IMR-90 (cell line): ENCODE results near the gene PLPPR3. TPM values are rescaled to one million over a fixed set of nuclear protein-coding genes. Genes with fewer than 3 reads are reported as not detected.

Experiments used
- ATAC-seq: fragments of 200-7000 bp; cut with Tn5 transposase; 2 replicates; pipeline ENCODE4 v1.9.1; 2020; ENCODE audit warnings: low read depth, mild to moderate bottlenecking, moderate library complexity
- BruUV-seq: library from RNA; stranded (reverse); fragments of 400-500 nt; replicated peaks from 2 replicates; lab custom pipeline; 2021; lab: Mats Ljungman, UMichigan
- CTCF ChIA-PET: fragments of 300-600 bp; formaldehyde crosslinking; extraction: SDS; loops from one replicate; lab custom pipeline; 2021; ENCODE audit warnings: antibody characterized with exemption; lab: Yijun Ruan, JAX
- POLR2A ChIA-PET: fragments of 300-600 bp; sonication (Branson Sonifier 250); formaldehyde crosslinking; loops from one replicate; lab custom pipeline; 2022; ENCODE audit warnings: antibody characterized with exemption; ENCODE audit not compliant: unreplicated experiment; lab: Charles Lee
- DNase-seq: peaks from one replicate; pipeline ENCODE4 v3.0.0; 2013
- H2AFZ ChIP-seq: replicated peaks from 2 replicates; pipeline ENCODE3; 2013; ENCODE audit warnings: low read length, mild to moderate bottlenecking; ENCODE audit not compliant: poor library complexity
- H2AK5ac ChIP-seq: 2 replicates; pipeline ENCODE4 v1.6.1; 2013; ENCODE audit warnings: low read depth, low read length, inconsistent platforms
- H2AK9ac ChIP-seq: replicated peaks from 2 replicates; pipeline ENCODE3; 2013; ENCODE audit warnings: mild to moderate bottlenecking, low read depth, low read length, moderate library complexity; ENCODE audit not compliant: poor library complexity
- H2BK120ac ChIP-seq: 2 replicates; pipeline ENCODE4 v1.6.1; 2013; ENCODE audit warnings: low read depth, low read length, inconsistent platforms
- H2BK15ac ChIP-seq: 3 replicates; pipeline ENCODE4 v1.6.1; 2013; ENCODE audit warnings: low read depth, low read length, inconsistent platforms
- H2BK20ac ChIP-seq: 2 replicates; pipeline ENCODE4 v1.6.1; 2013; ENCODE audit warnings: low read depth, mild to moderate bottlenecking, inconsistent platforms, low read length, moderate library complexity
- H2BK5ac ChIP-seq: 2 replicates; pipeline ENCODE4 v1.6.1; 2013; ENCODE audit warnings: mild to moderate bottlenecking, low read depth, low read length, inconsistent platforms; ENCODE audit not compliant: poor library complexity, severe bottlenecking
- H3K14ac ChIP-seq: replicated peaks from 2 replicates; pipeline ENCODE4 v1.6.1; 2013; ENCODE audit warnings: low read depth, low read length, inconsistent platforms
- H3K18ac ChIP-seq: 2 replicates; pipeline ENCODE4 v1.6.1; 2013; ENCODE audit warnings: low read depth, low read length, control low read depth
- H3K23ac ChIP-seq: 2 replicates; pipeline ENCODE4 v1.6.1; 2013; ENCODE audit warnings: low read depth, low read length, inconsistent platforms
- H3K27ac ChIP-seq: 2 replicates; pipeline ENCODE4 v1.5.1; 2013; ENCODE audit warnings: mild to moderate bottlenecking, control low read depth, low read length; ENCODE audit not compliant: insufficient read depth
- H3K27me3 ChIP-seq: 2 replicates; pipeline ENCODE4 v1.6.1; 2013; ENCODE audit warnings: low read length; ENCODE audit not compliant: control insufficient read depth, insufficient read depth
- H3K36me3 ChIP-seq: 2 replicates; pipeline ENCODE4 v1.6.1; 2013; ENCODE audit warnings: low read length, mixed read lengths; ENCODE audit not compliant: control insufficient read depth, insufficient read depth
- H3K4ac ChIP-seq: 2 replicates; pipeline ENCODE4 v1.6.1; 2013; ENCODE audit warnings: low read depth, low read length, inconsistent platforms
- H3K4me1 ChIP-seq: 2 replicates; pipeline ENCODE4 v1.6.1; 2013; ENCODE audit warnings: low read length, mixed read lengths; ENCODE audit not compliant: control insufficient read depth, insufficient read depth
- H3K4me2 ChIP-seq: 2 replicates; pipeline ENCODE4 v1.6.1; 2013; ENCODE audit warnings: low read depth, mild to moderate bottlenecking, control low read depth, low read length, moderate library complexity
- H3K4me3 ChIP-seq: 2 replicates; pipeline ENCODE4 v1.5.1; 2013; ENCODE audit warnings: low read depth, mild to moderate bottlenecking, control low read depth, low read length, moderate library complexity; ENCODE audit not compliant: insufficient read depth
- H3K56ac ChIP-seq: 2 replicates; pipeline ENCODE4 v1.6.1; 2013; ENCODE audit warnings: low read length, inconsistent platforms; ENCODE audit not compliant: insufficient read depth; ENCODE audit errors: extremely low read depth
- H3K79me1 ChIP-seq, 2 experiments: 2 replicates each; pipeline ENCODE4 v1.6.1; 2013; ENCODE audit warnings: low read length in 2 of 2, inconsistent platforms in 1 of 2, low read depth in 1 of 2
- H3K9ac ChIP-seq: 2 replicates; pipeline ENCODE4 v1.6.1; 2013; ENCODE audit warnings: low read depth, low read length, control low read depth
- H3K9me1 ChIP-seq: 2 replicates; pipeline ENCODE4 v1.6.1; 2013; ENCODE audit warnings: low read length, inconsistent platforms; ENCODE audit not compliant: insufficient read depth
- H3K9me3 ChIP-seq: 2 replicates; pipeline ENCODE4 v1.6.1; 2013; ENCODE audit warnings: low read length; ENCODE audit not compliant: control insufficient read depth, insufficient read depth
- H4K20me1 ChIP-seq: 2 replicates; pipeline ENCODE4 v1.6.1; 2013; ENCODE audit warnings: low read length, inconsistent platforms; ENCODE audit not compliant: insufficient read depth
- H4K5ac ChIP-seq: 2 replicates; pipeline ENCODE4 v1.6.1; 2013; ENCODE audit warnings: mild to moderate bottlenecking, low read depth, low read length, control low read depth
- H4K8ac ChIP-seq, 2 experiments: 2 replicates each; pipeline ENCODE4 v1.6.1; 2013; ENCODE audit warnings: low read depth in 2 of 2, low read length in 2 of 2, control low read depth in 1 of 2, inconsistent platforms in 1 of 2
- H4K91ac ChIP-seq: 2 replicates; pipeline ENCODE4 v1.6.1; 2013; ENCODE audit warnings: low read depth, low read length, inconsistent platforms; ENCODE audit not compliant: insufficient read depth
- BHLHE40 ChIP-seq: fragments of 150-350 bp; IDR thresholded peaks from 2 replicates; pipeline ENCODE4 v1.6.1; 2016; ENCODE audit warnings: mild to moderate bottlenecking, low read depth, low read length
- SMC3 ChIP-seq: fragments of 150-350 bp; IDR thresholded peaks from 2 replicates; pipeline ENCODE4 v1.6.1; 2016; ENCODE audit warnings: low read depth, mild to moderate bottlenecking, antibody characterized with exemption, low read length, moderate library complexity
- USF2 ChIP-seq: fragments of 150-350 bp; IDR thresholded peaks from 2 replicates; pipeline ENCODE4 v1.6.1; 2017; ENCODE audit warnings: mild to moderate bottlenecking, antibody characterized with exemption, low read length, low read depth
- WGBS, 2 experiments: methylation state at CpG; one replicate each; pipeline versions ENCODE4 v1.1.5 to v1.1.7; 2013; ENCODE audit warnings: missing lambda C conversion rate in 2 of 2; ENCODE audit not compliant: insufficient read length in 1 of 2; ENCODE audit errors: extremely low coverage in 2 of 2; 5-methylcytosine and 5-hydroxymethylcytosine counted together
- dilution Hi-C: fragments of 300-500 bp; cut with HindIII; formaldehyde crosslinking; loops from one replicate; pipeline ENCODE4 v1.14.3; 2018; ENCODE audit warnings: low sequenced_read_pairs; ENCODE audit not compliant: unreplicated experiment
- in situ Hi-C: fragments of 300-500 bp; cut with MboI; formaldehyde crosslinking; loops from 3 replicates; pipeline ENCODE4 v1.14.3; 2019; ENCODE audit warnings: low sequenced_read_pairs, inconsistent platforms, mixed read lengths
- intact Hi-C: fragments of 100-400 bp; cut with micrococcal nuclease; formaldehyde crosslinking; loops from 2 replicates; pipeline ENCODE4 v1.10.0; 2022
- polyA plus RNA-seq, 3 experiments: library from polyadenylated mRNA; depleted of rRNA; stranded (reverse); fragments of >200 nt; gene quantifications; 2 replicates each; pipeline ENCODE4 v1.2.3, GENCODE V29; 2012; ENCODE audit warnings: low replicate concordance in 1 of 3
- total RNA-seq: library from RNA; depleted of rRNA; stranded (reverse); fragments of >200 nt; gene quantifications from 2 replicates; pipeline ENCODE4 v1.2.3, GENCODE V29; 2012

PLPPR3 gene
- total and polyA plus RNA-seq, 2 of the 4 experiments (the other 2 are of a cell fraction): 0.36 to 1.2 TPM

GRCh38 chr19:805600-806550 is 15.9 kb downstream of the PLPPR3 start:
- H2AK5ac ChIP-seq: no peak overlapping the region
- intact Hi-C loops: no loop called here
- H4K8ac ChIP-seq: no peak overlapping the region
- no peak overlapping the region for H2AFZ ChIP-seq
- H3K18ac ChIP-seq: no peak overlapping the region
- no peak overlapping the region for H3K23ac ChIP-seq
- dilution Hi-C loops: no loop called here
- POLR2A ChIA-PET: no interaction called here
- no peak overlapping the region for H2BK5ac ChIP-seq
- H3K36me3 ChIP-seq: peaks cover 83% of the 10 kb centered on the region
- in situ Hi-C loops: no loop called here
- no TSS peak for BruUV-seq
- no peaks in the 10 kb centered on the region for H3K9me3 ChIP-seq
- H3K27me3 ChIP-seq: no peaks in the 10 kb centered on the region
- no peak overlapping the region for H3K4me3 ChIP-seq
- H2BK20ac ChIP-seq: no peak overlapping the region
- H2BK15ac ChIP-seq: no peak overlapping the region
- CTCF ChIA-PET: no interaction called here
- H2AK9ac ChIP-seq: no peak overlapping the region
- H3K4ac ChIP-seq: no peak overlapping the region
- DNase-seq (no peak), ATAC-seq (no peak)
- H3K9ac ChIP-seq: no peak overlapping the region
- H3K4me1 ChIP-seq: peaks cover 16% of the 10 kb centered on the region
- H3K9me1 ChIP-seq: 0 out of 2 replicates have a peak, but pooled peaks cover 8% of the 10 kb centered on the region
- H3K4me2 ChIP-seq: no peak overlapping the region
- H3K14ac ChIP-seq: no peak overlapping the region
- no peak overlapping the region for H4K5ac ChIP-seq
- H2BK120ac ChIP-seq: no peak overlapping the region
- no peak overlapping the region for H4K91ac ChIP-seq
- TF ChIP-seq BHLHE40 (no peak), USF2 (no peak), SMC3 (no peak)
- peaks cover 100% of the 10 kb centered on the region for H4K20me1 ChIP-seq
- H3K56ac ChIP-seq: no peak overlapping the region
- peaks cover 11 to 48% of the 10 kb centered on the region in 2 experiments for H3K79me1 ChIP-seq
- no peak overlapping the region for H3K27ac ChIP-seq
- 96% methylated on average over 44 of the region's 93 CpGs; no CpG with 5 or more reads in 1 of the 2 experiments for WGBS, 2 experiments
